LNCAP (cell line): ENCODE results near the gene TMUB2.

ENCODE experiments used
- TF ChIP-seq, protein P1 (sequence below): fragments of 450-650 bp; IDR thresholded peaks from 2 replicates; pipeline ENCODE4 v1.5.1; 2017; ENCODE audit warnings: mild to moderate bottlenecking

TMUB2 gene

DNA sequence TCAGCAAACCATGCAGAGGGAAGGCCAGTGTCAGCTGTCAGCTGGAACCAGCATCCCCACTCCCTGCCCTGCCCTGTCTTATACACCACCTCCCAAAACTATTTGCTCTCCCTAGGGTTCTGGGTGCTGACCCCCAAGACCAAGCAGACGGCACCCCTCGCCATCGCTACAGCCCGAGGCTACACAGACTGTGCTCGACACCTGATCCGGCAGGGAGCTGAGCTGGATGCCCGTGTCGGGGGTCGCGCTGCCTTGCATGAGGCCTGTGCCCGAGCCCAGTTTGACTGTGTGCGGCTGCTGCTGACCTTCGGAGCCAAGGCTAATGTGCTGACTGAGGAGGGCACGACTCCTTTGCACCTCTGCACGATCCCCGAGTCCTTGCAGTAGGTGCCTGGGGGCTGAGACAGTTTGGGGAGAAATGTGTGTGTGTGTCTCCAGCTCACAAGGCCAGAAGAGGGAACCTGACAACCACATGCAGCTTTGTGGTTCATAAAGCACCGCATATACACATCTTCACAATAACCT, 14.8 kb upstream of the TMUB2 start:
- TF ChIP-seq, protein P1, sequence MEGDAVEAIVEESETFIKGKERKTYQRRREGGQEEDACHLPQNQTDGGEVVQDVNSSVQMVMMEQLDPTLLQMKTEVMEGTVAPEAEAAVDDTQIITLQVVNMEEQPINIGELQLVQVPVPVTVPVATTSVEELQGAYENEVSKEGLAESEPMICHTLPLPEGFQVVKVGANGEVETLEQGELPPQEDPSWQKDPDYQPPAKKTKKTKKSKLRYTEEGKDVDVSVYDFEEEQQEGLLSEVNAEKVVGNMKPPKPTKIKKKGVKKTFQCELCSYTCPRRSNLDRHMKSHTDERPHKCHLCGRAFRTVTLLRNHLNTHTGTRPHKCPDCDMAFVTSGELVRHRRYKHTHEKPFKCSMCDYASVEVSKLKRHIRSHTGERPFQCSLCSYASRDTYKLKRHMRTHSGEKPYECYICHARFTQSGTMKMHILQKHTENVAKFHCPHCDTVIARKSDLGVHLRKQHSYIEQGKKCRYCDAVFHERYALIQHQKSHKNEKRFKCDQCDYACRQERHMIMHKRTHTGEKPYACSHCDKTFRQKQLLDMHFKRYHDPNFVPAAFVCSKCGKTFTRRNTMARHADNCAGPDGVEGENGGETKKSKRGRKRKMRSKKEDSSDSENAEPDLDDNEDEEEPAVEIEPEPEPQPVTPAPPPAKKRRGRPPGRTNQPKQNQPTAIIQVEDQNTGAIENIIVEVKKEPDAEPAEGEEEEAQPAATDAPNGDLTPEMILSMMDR: no peak

DNA sequence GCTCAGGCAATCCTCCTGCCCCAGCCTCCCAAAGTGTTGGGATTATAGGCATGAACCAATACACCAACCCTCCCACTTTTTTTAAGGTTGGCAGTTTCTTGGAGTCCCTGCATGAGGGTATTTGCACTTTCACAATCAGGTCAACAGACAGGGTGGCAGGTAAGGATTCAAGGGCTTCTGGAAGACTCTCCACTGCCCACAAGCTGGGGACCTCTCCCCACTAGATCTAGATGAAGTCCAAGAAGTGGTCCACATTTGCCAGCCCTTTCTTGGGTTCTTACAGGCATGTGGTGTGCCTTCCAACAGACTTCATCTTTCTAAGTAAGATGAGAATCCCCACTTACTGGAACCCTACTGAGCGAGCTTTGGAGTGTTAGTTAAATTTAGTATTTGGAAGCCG, 12.3 kb upstream of the TMUB2 start:
- TF ChIP-seq, protein P1: no peak

DNA sequence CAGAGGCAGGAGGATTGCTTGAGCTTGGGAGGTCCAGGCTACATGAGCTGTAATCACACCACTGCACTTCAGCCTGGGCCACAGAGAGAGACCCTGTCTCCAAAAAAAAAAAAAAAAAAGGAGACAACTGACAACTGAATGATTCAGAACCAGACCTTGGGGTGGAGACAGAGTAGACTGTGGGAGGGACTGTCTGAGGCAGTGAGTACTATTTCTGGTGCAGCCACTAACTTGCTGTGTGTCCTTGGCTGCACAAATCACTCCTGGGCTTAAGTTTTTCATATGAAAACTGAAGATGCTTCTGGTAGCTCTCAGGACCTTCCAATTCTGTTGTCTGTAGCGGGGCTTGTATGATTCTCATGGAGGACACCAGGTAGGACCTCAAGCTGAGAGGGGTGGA, 10.5 kb upstream of the TMUB2 start:
- TF ChIP-seq, protein P1: no peak

DNA sequence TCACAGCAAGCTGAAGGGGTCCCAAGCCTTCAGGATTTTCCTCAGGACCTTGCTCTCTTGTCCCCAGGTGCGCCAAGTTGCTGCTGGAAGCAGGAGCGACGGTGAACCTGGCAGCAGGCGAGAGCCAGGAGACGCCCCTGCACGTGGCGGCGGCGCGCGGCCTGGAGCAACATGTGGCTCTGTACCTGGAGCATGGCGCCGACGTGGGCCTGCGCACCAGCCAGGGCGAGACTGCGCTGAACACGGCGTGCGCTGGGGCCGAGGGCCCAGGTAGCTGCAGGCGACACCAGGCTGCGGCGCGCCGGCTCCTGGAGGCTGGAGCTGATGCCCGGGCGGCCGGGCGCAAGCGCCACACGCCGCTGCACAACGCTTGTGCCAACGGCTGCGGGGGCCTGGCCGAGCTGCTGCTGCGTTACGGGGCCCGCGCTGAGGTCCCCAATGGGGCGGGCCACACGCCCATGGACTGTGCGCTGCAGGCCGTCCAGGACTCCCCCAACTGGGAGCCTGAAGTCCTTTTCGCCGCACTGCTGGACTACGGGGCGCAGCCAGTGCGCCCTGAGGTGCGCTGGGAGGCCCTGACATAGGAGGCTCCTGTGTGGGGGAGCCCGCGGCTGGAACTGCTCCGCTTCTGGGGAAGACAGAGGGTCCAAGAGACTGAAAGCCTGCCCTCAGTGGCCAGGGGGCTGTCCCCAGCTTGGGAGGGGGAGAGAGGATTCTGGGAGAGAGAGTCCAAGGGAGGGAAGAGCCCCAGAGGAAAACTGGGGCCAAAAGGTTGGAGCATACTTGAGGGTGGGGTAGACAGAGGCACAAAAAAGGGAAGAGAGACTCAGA, 9.9 kb upstream of the TMUB2 start:
- TF ChIP-seq, protein P1: no peak

DNA sequence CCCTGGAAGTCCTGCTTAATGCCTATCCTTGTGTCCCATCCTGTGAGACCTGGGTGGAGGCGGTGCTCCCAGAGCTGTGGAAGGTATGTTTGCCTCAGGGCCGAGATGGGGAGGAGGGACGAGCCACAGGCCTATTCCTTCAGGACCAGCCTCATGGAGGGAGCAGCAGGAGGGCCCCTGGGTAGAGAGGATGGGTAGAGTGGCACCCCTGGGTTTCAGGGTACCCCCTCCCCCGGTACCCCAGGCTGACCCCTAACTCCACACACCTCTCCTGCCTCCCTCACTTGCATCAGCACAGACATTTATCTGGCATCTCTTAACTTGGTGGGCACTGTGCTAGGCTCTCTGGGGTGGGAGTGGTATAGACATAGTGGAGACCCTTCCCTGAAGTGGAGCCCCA, 9.1 kb upstream of the TMUB2 start:
- TF ChIP-seq, protein P1: no peak

DNA sequence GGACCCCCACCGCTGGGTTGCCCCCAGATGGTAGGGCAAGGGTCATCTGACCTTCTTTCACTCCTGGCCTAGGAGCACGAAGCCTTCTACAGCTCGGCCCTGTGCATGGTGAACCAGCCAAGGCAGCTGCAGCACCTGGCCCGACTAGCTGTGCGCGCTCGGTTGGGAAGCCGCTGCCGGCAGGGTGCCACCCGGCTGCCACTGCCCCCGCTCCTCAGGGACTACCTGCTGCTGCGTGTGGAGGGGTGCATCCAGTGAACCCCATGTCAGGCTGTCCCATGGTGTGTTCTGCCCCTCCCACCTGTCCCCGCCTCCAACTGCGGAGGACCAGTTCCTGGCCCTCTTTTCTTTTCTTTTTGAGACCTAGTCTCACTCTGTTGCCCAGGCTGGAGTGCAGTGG, 8.6 kb upstream of the TMUB2 start:
- TF ChIP-seq, protein P1: no peak

DNA sequence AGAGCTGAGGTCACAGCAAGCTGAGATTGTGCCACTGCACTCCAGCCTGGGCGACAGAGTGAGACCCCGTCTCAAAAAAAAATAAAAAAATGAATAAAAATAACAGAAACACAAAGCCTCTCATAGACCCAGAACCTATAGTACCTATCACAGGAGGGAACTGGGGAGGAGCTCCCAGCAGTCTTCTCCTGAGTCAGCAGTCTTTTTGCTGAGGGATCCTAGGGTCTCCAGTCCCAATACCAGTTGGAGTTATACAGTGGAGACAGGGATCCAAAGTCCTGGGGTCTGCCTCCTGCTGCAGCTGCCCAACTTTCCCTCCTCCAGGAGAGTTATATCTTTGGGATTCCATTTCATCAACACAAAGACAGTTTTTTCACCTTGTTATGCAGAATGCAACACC, 3.7 kb upstream of the TMUB2 start:
- TF ChIP-seq, protein P1: no peak
